Panc1 (cell line): ENCODE results near the gene SCYGR4.

ENCODE experiments used
- CTCF ChIP-seq: fragments of 450-650 bp; IDR thresholded peaks from 2 replicates; pipeline ENCODE4 v1.5.1; 2017; ENCODE audit warnings: mild to moderate bottlenecking
- POLR2AphosphoS5 ChIP-seq: IDR thresholded peaks from 2 replicates; pipeline ENCODE4 v1.6.1; 2012; ENCODE audit warnings: mild to moderate bottlenecking, low read depth, low read length, moderate library complexity
- REST ChIP-seq, 2 experiments: IDR thresholded peaks; 2 replicates each; pipeline ENCODE4 v1.6.1; 2011 to 2012; ENCODE audit warnings: low read depth in 2 of 2, control low read depth in 1 of 2, low read length in 1 of 2, mild to moderate bottlenecking in 1 of 2, moderate library complexity in 1 of 2; ENCODE audit not compliant: insufficient read depth in 1 of 2
- SIN3A ChIP-seq: IDR thresholded peaks from 2 replicates; pipeline ENCODE4 v1.6.1; 2012; ENCODE audit warnings: low read depth, mild to moderate bottlenecking, low read length, moderate library complexity, borderline replicate concordance; ENCODE audit not compliant: insufficient read depth
- TCF7L2 ChIP-seq: IDR thresholded peaks from 2 replicates; pipeline ENCODE4 v1.6.1; 2011; ENCODE audit warnings: mild to moderate bottlenecking, low read depth, low read length, inconsistent platforms

- TF ChIP-seq CTCF (no peak), POLR2AphosphoS5 (no peak), REST (IDR thresholded peaks at IDR 0.05; ENCODE audit: insufficient read depth in 1 of 2, low read depth in 2 of 2, low read length in 1 of 2) (no peak), TCF7L2 (no peak), SIN3A (no peak)
Measured at GRCh38 chr2:227592694-227593387, 24.5 kb upstream of the SCYGR4 start.
